PC-9 (cell line): ENCODE measurements around the gene ELFN1.

Source experiments
- CTCF ChIP-seq: fragments of 200-600 bp; sonication (generic); conservative IDR thresholded peaks from 2 replicates; pipeline ENCODE4 v1.6.1; 2017; ENCODE audit warnings: mixed run types, antibody characterized with exemption, mild to moderate bottlenecking, moderate library complexity
- EZH2 ChIP-seq: fragments of 200-600 bp; sonication (generic); IDR thresholded peaks from 2 replicates; pipeline ENCODE4 v1.8.0; 2017; ENCODE audit warnings: antibody characterized with exemption, low read depth

GRCh38 chr7:1729183-1729582, 59.1 kb downstream of the ELFN1 start:
- TF ChIP-seq CTCF (no peak), EZH2 (no peak)
